Stomach (tissue), 4 donors: ENCODE results near the gene SLFN14.

Source experiments
- POLR2A ChIP-seq, 4 donors: fragments of 450-650 bp; IDR thresholded peaks; one replicate each; pipeline ENCODE4 v1.6.1; 2016; ENCODE audit warnings: antibody characterized with exemption in 4 of 4, control low read depth in 2 of 4, mild to moderate bottlenecking in 1 of 4, moderate library complexity in 1 of 4
- TF ChIP-seq, protein P1 (sequence below), 7 experiments: fragments of 450-650 bp in 4 of 7; fragments of 200-600 bp in 3 of 7; sonication (generic) in 3 of 7; IDR thresholded peaks; one replicate each; pipeline ENCODE4 v1.5.1; 2016 to 2019; ENCODE audit warnings: antibody characterized with exemption in 7 of 7, control low read depth in 2 of 7, mild to moderate bottlenecking in 1 of 7

GRCh38 chr17:35577830-35578196, 17.2 kb upstream of the SLFN14 start:
- TF ChIP-seq, protein P1, sequence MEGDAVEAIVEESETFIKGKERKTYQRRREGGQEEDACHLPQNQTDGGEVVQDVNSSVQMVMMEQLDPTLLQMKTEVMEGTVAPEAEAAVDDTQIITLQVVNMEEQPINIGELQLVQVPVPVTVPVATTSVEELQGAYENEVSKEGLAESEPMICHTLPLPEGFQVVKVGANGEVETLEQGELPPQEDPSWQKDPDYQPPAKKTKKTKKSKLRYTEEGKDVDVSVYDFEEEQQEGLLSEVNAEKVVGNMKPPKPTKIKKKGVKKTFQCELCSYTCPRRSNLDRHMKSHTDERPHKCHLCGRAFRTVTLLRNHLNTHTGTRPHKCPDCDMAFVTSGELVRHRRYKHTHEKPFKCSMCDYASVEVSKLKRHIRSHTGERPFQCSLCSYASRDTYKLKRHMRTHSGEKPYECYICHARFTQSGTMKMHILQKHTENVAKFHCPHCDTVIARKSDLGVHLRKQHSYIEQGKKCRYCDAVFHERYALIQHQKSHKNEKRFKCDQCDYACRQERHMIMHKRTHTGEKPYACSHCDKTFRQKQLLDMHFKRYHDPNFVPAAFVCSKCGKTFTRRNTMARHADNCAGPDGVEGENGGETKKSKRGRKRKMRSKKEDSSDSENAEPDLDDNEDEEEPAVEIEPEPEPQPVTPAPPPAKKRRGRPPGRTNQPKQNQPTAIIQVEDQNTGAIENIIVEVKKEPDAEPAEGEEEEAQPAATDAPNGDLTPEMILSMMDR (IDR thresholded peaks at IDR 0.05): no peak
- no peak for TF ChIP-seq POLR2A (IDR thresholded peaks at IDR 0.05)
